AG10803 (cell line): ENCODE data around the gene APOB.

Experiments used
- DNase-seq: peaks from one replicate; pipeline ENCODE4 v3.0.0; 2010; ENCODE audit warnings: low read depth
- H3K4me3 ChIP-seq: 2 replicates; pipeline ENCODE4 v1.5.1; 2011; ENCODE audit warnings: mild to moderate bottlenecking, low read length, control low read depth
- CTCF ChIP-seq: conservative IDR thresholded peaks from 2 replicates; pipeline ENCODE4 v1.5.1; 2011; ENCODE audit warnings: mild to moderate bottlenecking, low read length, control low read depth, inconsistent platforms

The APOB gene

GRCh38 chr2:20999906-21000645 is 43.8 kb downstream of the APOB start:
- DNase-seq: no peak
- H3K4me3 ChIP-seq: no peak overlapping the region
- no peak for TF ChIP-seq CTCF

GRCh38 chr2:20998972-20999905 is 44.6 kb downstream of the APOB start:
- no peak overlapping the region for H3K4me3 ChIP-seq
- TF ChIP-seq CTCF: no peak
- DNase-seq: no peak

GRCh38 chr2:20997953-20998722 is 45.7 kb downstream of the APOB start:
- TF ChIP-seq CTCF: no peak
- DNase-seq: no peak
- H3K4me3 ChIP-seq: no peak overlapping the region

GRCh38 chr2:20994130-20994529 is 49.7 kb downstream of the APOB start:
- DNase-seq: no peak
- no peak for TF ChIP-seq CTCF

GRCh38 chr2:20992201-20992711 is 51.6 kb downstream of the APOB start:
- no peak overlapping the region for H3K4me3 ChIP-seq
- TF ChIP-seq CTCF: no peak
- peak; percentile 9 for DNase-seq

More at GRCh38 chr2:20994130-20994529, 49.7 kb downstream of the APOB start:
- H3K4me3 ChIP-seq: no peak overlapping the region

- no peak for DNase-seq
- TF ChIP-seq CTCF: no peak
- H3K4me3 ChIP-seq: no peak overlapping the region
Observed at GRCh38 chr2:20990442-20991430, 53.1 kb downstream of the APOB start.
